ACHN (cell line): ENCODE measurements around the gene STATH.
"Not testable (repeated sequence)": the region's sequence is repeated elsewhere in the genome, so short reads cannot be mapped to it uniquely, and the experiment has no call there.

Source experiments
- DNase-seq: peaks from one replicate; pipeline ENCODE4 v3.0.0-alpha.2; 2015
- in situ Hi-C: cut with HindIII; loops from 2 replicates; pipeline ENCODE4 v1.10.0; 2017; ENCODE audit warnings: low sequenced_read_pairs, low pct_ligation_motif_present, low pct_unique_long_range_greater_than_20kb

The STATH gene, protein sequence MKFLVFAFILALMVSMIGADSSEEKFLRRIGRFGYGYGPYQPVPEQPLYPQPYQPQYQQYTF

DNA sequence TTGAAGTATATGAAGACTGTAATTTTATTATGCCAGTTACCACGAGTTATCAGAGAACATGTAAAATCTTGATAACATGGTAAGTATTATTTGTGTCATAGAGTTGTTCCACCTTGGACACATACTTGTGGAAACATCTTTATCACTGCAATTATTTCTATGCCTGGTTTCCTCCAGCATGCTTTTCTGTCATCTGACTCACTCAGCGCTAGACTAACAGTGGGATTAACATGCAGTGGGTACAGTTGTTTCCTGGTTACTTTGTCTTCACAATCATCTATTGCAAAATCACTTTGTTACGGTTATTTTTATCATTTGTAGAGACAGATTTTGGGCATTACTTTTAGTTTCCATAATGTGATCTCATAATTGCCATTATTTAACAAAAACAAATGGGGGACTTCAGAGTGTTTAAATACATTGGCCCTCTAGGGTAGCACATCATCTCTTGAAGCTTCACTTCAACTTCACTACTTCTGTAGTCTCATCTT, at the start of gene STATH:
Gene STATH, plus strand, starts transcription at position 441 of the 491 bp plus-strand sequence. CDS start 2,472 bp downstream, outside the sequence.
- in situ Hi-C loops: no loop called here
- no peak for DNase-seq

DNA sequence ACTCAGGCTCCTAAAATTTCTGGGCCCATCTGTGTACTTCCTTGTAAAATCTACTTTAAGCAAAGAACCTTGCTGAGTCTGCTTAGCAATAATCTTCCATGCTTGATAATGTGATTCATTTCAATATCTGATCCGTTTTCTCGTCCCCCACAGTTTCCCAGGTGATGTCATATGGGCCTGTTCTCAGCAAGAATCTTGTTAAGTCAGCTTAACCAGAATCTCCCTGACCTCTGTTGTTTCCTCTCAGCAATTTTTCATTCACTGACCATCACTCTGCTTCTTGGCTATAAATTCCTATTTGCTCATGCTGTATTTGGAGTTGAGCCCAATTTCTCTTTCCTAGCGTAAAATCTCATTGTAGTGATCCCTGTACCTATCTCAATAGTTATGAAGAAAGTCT, 44.2 kb upstream of the STATH start:
- no peak for DNase-seq
- in situ Hi-C loops: no loop called here

DNA sequence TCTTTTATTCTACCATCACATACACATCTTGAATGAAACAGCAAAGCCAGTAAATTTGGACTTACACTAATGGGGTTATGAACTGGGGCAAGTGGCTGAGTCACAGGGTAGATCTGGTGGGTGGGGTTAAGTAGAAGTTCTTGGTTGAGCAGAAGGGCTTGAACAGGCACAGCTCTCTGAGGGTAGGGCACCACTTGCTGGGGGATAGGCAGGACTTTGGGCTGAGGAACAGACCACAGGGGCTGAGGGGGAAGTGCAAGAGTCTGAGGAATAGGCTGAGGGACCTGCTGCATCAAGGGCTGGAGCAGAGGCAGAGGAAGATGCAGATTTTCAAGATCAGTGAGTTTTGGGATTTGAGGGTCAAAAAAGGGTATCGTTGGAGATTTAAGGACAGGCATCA, 38.6 kb upstream of the STATH start:
- in situ Hi-C loops: no loop called here
- no peak for DNase-seq

DNA sequence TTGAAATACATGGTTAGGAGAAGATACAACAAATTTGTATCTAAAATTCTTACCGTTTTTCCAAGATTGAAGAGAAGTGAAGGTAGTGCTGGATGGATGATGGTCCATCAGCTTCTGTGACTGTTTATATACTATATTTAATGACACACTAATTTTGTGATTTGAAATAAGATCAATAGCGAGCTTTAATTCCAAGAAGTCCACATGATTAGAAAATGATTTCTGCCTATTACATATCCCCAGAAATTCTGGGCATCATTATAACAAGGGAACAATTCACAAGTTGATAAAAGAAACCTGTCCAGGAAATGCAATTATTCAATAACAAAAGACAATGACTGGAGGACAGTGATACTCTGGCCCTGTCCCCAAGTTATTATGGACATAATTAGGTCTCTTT, 30.1 kb upstream of the STATH start, which contains the start of gene CSN2:
Gene CSN2, minus strand, starts transcription at position 101 of the 400 bp plus-strand sequence. CDS start 4,733 bp downstream, outside the sequence.
- in situ Hi-C loops: no loop called here
- no peak for DNase-seq

DNA sequence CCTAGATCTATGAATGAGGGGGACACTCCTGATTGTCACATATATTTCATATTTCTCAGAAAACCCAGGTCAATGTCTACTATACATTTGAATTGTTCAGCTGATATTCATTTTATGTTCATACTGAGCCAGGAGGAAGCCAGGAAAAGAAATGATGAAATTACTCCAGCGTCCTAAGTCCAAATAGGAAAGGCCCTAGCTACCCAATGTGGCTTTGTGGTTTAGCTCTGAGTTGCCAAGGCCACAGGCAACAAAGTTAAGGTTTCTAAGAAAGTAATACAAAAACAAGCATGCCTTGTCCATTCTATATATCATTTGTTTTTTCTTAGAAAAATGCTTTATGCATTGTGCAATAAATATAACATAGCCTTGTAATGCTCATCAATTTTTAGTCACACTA, 25.7 kb upstream of the STATH start:
- DNase-seq: no peak

DNA sequence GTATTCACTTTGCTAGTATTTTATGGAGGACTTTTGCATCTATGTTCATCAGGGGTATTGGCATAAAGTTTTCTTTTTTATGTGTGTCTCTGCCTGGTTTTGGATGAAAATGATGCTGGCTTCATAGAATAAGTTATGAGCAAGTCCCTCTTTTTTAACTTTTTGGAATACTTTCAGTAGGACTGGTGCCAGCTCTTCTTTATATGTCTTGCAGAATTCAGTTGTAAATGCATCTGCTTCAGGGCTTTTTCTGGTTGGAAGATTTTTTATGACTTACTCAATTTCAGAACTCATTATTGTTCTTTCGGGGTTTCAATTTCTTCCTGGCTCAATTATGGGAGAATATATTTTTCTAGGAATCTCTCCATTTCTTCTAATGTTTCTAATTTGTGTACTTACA, 21.1 kb upstream of the STATH start:
- in situ Hi-C loops: no loop called here
- no peak for DNase-seq

More for the DNA sequence above, 25.7 kb upstream of the STATH start:
- in situ Hi-C loops: no loop called here

DNA sequence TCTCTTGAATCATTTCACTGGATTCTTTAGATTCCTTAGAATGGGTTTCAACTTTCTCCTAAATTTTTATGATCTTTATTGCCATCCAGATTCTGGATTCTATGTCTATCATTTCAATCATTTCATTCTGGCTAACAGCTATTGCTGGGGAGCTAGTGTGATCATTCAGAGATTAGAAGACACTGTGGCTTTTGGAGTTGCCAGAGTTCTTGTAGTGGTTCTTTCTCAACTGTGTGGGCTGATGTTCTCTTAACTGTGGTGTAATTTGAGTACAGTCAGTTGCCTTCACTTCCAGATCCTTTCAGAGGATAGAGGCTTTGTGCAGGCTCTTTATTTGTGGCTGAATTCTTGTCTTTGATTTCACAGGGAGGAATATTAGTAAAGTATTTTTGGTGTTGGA, 18.2 kb upstream of the STATH start:
- in situ Hi-C loops: no loop called here
- no peak for DNase-seq

DNA sequence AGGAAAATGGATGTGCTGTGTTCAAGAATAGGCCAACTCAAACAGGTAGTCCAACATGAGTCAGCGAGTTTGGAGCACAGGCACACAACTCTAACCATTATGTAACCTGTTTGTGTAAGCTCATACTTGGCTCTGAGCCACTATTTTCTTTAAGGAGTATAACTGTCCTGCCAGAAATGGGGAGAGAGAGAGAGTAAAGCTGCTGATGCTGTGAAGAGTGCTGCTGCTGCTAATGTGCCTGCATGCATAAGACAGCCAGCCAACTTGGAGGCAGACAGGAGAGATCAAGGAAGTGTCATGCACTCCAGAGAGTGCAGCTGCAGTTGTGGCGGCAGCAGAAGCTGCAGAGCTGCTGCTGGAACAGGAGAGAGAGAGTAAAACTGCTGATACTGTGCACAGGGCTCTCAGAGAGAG, 11.7 kb upstream of the STATH start:
- in situ Hi-C loops: no loop called here
- DNase-seq: no peak

DNA sequence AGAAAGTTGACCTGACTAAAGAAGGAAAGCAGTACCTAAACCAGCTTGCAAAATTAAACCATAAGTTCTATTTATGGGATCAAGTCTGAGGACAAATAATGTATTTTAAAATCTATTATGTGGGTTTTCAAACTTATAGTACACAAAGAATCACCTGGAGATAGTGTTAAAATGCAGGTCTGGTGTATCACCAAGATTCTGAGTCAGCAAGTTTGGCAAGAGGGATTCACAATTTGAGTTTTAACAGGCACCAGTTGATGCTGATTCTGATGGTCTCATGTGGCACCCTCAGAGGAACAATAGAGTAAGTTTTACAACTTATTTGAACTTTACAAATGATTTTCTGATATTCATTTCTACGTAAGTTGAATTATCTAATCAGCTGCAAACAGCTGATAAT, 9.1 kb upstream of the STATH start:
- in situ Hi-C loops: no loop called here
- DNase-seq: no peak

DNA sequence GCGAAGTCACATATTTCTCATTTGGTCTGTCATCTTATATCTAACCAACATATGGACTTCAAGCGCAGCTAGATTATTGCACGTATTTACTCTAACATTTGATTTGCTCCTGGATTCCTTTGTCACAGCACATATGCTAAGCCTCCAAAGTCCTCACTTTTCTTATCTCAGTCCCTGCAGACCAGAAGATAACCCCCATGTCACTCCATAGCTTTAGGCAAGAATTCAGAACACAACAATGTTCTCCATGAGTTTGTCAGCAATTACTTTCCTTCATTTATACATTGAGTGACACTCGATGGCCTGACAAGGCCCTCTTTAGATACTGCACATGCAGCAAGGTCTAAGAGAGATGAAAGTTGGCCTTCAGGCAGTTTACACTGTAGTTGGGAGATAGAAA, 4.8 kb upstream of the STATH start:
- in situ Hi-C loops: no loop called here
- no peak for DNase-seq

DNA sequence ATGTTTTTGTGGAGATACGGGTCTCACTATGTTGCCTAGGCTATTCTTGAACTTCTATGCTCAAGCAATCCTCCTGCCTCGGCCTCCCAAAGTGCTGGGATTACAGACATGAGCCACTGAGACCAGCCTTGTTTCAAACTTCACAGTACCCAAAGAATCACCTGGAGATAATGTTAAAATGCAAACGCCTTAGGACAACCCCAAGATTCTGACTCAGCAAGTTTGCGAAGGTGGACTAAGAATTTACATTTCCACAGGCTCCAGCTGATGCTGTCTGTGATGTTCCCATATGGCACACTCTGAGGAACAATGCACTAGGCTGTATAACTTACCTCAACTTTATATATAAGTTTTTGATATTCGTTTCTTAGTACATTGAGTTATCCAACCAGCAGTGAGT, 984 bp upstream of the STATH start:
- in situ Hi-C loops: no loop called here
- DNase-seq: no peak

DNA sequence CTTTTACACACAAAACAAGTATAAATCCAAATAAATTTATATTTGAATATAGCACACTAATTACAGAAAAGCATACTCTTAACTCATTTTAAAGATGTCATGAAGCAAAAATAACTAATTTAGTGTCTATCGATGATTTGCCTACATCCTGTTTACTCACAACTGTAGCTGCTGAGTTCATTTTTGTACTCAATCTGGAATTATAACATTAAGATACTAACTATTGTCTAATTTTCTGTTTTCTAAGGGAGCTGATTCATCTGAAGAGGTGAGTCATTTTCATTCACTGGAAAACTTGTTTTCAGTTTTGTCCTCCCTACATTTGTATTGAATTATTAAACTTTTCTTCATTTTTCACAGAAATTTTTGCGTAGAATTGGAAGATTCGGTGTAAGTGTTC, 3.7 kb downstream of the STATH start:
- in situ Hi-C loops: no loop called here
- DNase-seq: no peak

DNA sequence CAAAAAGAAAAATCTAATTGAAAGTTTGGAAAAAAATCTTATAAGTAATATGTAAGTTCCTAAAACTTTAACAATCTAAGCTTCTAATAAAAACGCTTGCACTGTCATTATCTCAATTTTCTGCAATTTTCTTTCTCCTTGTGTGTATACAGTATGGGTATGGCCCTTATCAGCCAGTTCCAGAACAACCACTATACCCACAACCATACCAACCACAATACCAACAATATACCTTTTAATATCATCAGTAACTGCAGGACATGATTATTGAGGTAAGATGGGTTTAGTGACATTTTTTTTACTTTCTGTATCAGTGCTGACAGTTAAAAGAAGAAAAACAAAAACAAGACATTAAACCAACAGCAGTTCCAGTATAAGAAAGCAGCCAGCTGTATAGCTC, 4.9 kb downstream of the STATH start:
- no peak for DNase-seq
- in situ Hi-C loops: no loop called here

DNA sequence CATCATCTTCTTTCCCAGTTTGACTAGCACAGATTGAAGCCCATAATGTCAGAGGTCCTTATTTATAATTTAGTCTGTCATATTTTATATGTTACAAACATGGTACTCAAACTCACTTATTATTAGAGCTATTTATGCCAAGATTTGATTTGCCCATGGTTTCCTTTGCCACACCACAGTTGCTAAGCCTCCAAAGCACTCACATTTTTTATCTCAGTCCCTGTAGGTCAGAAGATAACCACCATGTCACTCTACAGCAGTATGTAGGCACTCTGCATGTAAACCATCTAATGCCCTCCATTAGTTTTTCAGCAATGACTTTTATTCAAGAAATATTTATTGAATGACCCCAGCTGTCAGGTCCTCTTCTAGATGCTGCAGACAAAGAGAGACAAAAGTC, 6.7 kb downstream of the STATH start:
- no peak for DNase-seq
- in situ Hi-C loops: no loop called here

DNA sequence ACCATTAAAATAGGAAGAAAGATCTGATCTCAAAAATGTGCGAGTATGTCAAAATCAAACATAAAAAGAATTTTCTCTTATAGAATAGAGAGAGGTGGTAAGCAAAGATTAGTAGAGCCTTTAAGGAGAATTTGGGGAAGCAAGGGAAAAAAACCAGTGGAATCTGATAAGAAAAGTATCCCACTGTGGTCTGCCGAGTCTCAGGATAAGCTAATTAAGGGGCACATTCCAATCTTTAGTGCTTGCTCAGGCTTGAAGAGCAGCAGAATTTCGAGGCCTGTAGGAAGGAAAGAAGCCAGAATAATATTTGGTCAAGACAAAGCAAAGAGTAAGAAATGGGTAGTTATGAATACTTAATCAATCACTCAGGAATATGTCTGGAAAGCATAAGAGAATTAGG, 13.0 kb downstream of the STATH start:
- in situ Hi-C loops: no loop called here
- no peak for DNase-seq

DNA sequence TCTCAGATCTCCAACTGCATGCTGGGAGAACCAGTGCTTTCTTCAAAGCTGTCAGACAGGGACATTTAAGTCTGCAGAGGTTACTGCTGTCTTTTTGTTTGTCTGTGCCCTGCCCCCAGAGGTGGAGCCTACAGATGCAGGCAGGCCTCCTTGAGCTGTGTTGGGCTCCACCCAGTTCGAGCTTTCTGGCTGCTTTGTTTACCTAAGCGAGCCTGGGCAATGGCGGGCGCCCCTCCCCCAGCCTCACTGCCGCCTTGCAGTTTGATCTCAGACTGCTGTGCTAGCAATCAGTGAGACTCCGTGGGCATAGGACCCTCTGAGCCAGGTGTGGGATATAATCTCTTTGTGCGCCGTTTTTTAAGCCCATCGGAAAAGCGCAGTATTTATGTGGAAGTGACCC, 23.2 kb downstream of the STATH start:
- in situ Hi-C loops, DNase-seq: not testable (repeated sequence)

DNA sequence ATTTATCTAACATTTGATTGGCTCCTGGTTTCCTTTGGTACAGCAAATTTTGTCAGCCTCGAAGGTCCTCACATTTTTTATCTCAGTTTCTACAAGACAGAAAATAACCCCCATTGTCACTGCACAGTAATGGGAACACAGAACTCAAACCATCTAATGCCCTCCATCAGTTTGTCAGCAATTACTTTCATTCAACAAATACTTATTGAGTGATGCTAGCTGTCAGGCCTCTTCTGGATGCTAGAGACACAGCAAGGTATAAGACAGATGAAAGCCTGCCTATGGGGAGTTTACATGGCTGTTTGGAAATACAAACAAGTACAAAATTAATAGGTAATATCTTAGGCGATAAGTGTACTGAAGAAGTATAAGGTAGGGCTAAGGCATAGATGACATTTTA, 27.5 kb downstream of the STATH start:
- DNase-seq: no peak
- in situ Hi-C loops: no loop called here

DNA sequence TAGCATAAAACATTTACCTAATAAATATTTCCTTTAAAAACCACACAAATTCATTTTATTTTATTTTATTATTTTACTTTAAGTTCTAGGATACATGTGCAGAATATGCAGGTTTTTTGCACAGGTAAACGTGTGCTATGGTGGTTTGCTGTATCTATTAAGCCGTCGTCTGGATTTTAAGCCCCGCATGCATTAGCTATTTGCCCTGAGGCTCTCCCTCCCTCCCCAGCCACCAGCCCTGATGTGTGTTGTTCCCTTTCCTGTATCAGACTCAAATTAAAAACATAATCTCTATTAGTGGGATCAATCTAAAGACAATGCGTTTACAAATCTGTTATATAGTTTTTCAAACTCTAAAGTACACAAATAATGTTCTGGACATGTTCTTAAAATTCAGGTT, 31.2 kb downstream of the STATH start:
- in situ Hi-C loops: no loop called here
- DNase-seq: no peak

DNA sequence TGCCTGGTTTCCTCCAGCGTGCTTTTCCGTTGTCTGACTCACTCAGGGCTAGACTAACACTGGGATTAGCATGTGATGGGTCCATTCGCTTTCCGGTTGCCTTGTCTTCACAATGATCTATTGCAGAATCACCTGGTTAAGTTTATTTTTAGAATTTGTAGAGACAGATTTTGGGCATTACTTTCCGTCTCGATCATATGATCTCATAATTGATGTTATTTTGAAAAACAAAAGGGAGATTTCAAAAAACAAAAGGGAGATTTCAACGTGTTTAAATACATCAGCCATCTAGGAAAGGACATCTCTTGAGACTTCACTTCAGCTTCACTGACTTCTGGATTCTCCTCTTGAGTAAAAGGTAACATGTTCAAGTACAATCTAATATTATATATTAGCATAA, 32.4 kb downstream of the STATH start, which contains the start of gene HTN3:
Gene HTN3, plus strand, starts transcription at position 301 of the 400 bp plus-strand sequence. CDS start 2,282 bp downstream, outside the sequence.
- DNase-seq, in situ Hi-C loops: not testable (repeated sequence)

DNA sequence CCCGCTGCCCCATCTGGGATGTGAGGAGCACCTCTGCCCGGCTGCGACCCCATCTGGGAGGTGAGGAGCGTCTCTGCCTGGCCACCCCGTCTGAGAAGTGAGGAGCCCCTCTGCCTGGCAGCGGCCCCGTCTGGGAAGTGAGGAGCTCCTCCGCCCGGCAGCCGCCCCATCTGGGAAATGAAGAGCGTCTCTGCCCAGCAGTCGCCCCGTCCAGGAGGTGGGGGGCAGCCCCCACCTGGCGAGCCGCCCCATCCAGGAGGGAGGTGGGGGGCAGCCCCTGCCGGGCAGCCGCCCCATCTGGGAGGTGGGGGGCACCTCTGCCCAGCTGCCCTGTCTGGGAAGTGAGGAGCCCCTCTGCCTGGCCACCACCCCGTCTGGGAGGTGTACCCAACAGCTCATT, 41.8 kb downstream of the STATH start:
- in situ Hi-C loops: not testable (repeated sequence)

DNA sequence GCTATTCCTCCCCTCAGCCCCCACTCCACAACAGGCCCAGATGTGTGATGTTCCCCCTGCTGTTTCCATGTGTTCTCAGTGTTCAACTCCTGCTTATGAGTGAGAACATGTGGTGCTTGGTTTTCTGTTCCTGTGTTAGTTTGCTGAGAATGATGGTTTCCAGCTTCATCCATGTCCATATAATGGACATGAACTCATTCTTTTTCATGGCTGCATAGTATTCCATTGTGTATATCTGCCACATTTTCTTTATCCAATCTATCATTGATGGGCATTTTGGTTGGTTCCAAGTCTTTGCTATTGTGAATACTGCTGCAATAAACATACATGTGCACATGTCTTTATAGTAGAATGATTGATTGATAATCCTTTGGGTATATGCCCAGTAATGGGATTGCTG, 44.2 kb downstream of the STATH start:
- in situ Hi-C loops, DNase-seq: not testable (repeated sequence)

More for the DNA sequence above, 41.8 kb downstream of the STATH start:
- DNase-seq: not testable (repeated sequence)
